ENCODE data around the gene DIPK1B. TPM values are rescaled to one million over a fixed set of nuclear protein-coding genes. Genes with fewer than 3 reads are reported as not detected.

DIPK1B gene
- polyA plus RNA-seq, 3 donors: 0.10 TPM; not detected in 2

DNA sequence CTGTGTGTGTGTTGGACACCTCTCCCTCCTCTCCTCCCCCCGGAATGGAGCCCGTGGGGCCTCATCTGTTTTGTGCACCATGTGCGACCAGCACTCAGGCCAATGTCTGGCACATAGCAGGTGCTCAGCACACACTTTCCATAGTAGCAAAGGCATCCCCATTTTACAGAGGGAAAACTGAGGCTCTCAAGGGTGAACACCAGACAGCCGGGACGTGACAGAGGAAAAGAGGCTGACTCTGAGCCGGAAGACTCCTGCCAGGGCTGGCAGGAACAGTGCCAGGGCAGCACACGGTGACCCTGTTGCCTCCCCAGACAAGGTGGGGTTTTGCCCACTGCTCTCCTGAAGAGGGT lies 23.3 kb upstream of the DIPK1B start:
- no peak overlapping the region for H3K9ac ChIP-seq (ENCODE audit: insufficient read depth, low read length, poor library complexity, severe bottlenecking)
- intact Hi-C loops (cut with micrococcal nuclease): loop anchor here (5.0 kb wide), 2 partner anchors 38 to 202 kb away; no protein-coding TSS in a partner anchor
- H3K36me3 Mint-ChIP-seq: no peaks in the 10 kb centered on the region
- TF ChIP-seq, protein P1, sequence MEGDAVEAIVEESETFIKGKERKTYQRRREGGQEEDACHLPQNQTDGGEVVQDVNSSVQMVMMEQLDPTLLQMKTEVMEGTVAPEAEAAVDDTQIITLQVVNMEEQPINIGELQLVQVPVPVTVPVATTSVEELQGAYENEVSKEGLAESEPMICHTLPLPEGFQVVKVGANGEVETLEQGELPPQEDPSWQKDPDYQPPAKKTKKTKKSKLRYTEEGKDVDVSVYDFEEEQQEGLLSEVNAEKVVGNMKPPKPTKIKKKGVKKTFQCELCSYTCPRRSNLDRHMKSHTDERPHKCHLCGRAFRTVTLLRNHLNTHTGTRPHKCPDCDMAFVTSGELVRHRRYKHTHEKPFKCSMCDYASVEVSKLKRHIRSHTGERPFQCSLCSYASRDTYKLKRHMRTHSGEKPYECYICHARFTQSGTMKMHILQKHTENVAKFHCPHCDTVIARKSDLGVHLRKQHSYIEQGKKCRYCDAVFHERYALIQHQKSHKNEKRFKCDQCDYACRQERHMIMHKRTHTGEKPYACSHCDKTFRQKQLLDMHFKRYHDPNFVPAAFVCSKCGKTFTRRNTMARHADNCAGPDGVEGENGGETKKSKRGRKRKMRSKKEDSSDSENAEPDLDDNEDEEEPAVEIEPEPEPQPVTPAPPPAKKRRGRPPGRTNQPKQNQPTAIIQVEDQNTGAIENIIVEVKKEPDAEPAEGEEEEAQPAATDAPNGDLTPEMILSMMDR (IDR thresholded peaks at IDR 0.05): no peak
- H2AFZ ChIP-seq (ENCODE audit: insufficient read depth, low read depth, low read length, poor library complexity, severe bottlenecking): no peak overlapping the region
- H3K4me3 Mint-ChIP-seq: no peak overlapping the region
- no peak overlapping the region for H3K4me3 ChIP-seq (replicated peaks in 1 of 3; ENCODE audit: low read depth in 2 of 3, low read length in 3 of 3)
- H4K20me1 ChIP-seq (ENCODE audit: insufficient read depth, low read length): peaks cover 23% of the 10 kb centered on the region
- peaks cover 31 to 40% of the 10 kb centered on the region in 2 donors for H3K4me1 ChIP-seq (ENCODE audit: control insufficient read depth in 1 of 2, insufficient read depth in 2 of 2, low read length in 2 of 2)
- no peak for DNase-seq
- peaks cover 30% of the 10 kb centered on the region for H3K4me1 Mint-ChIP-seq
- peaks cover 0 to 4% of the 10 kb centered on the region in 2 donors for H3K36me3 ChIP-seq (replicated peaks in 1 of 2; ENCODE audit: control insufficient read depth in 1 of 2, insufficient read depth in 2 of 2, low read length in 2 of 2)
- peak overlapping the region in 2 of 7 donors; percentile 40 to 66 for H3K27ac Mint-ChIP-seq
- no peaks in the 10 kb centered on the region for H3K27me3 ChIP-seq (ENCODE audit: control insufficient read depth in 2 of 2, insufficient read depth in 2 of 2, low read length in 2 of 2)
- H3K9me3 Mint-ChIP-seq: peaks cover 0 to 3% (median 0%) of the 10 kb centered on the region in 7 donors
- peaks cover 27% of the 10 kb centered on the region for H3K79me2 ChIP-seq (ENCODE audit: insufficient read depth, low read length)
- no peak overlapping the region for H3K4me2 ChIP-seq (replicated peaks; ENCODE audit: extremely low read depth, low read length, poor library complexity, severe bottlenecking)
- H3K9me3 ChIP-seq (replicated peaks in 1 of 2; ENCODE audit: control insufficient read depth in 1 of 2, insufficient read depth in 1 of 2, low read length in 2 of 2): no peaks in the 10 kb centered on the region
- 87% methylated on average over 5 of the region's 7 CpGs for WGBS (ENCODE audit: insufficient coverage)
- H3K27ac ChIP-seq (ENCODE audit: low read depth in 1 of 2, low read length in 2 of 2): no peak overlapping the region
- peaks cover 0 to 4% (median 2%) of the 10 kb centered on the region in 3 donors for H3K27me3 Mint-ChIP-seq (ENCODE audit: low read depth in 3 of 3)

DNA sequence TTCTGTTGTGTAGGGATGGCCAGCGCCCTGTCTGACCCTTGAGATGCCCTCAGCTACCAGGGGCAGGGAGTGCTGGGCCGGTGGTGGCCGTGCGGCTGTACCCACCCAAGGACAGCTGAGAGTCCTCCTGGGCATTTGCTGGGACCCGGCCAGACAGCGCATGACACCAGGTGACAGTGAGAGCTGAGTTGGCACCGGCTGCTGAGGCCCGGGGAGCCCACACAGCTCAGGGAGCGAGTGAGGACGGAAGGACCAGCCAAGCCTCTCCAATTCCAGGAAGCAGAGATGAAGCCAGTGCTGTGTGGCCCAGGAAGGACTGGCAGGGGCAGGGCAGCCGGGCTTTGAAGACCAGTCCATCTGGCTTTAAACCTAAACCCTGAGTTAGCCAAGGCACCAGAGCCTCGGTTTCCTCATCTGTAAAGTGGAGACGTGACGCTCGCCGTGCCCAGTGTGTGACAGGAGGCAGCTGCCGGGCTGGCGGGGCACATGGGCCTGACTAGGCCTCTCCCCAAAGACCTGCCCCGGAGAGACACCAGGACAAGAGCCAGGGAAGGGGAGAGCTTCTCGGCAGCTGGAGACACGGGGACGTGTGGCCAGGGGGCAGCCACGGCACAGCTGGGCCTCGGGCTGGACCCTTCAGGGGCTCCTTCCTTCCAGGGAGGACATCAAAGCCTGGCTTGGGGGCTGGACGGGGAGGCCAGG lies 22.1 kb upstream of the DIPK1B start:
- Histone ChIP-seq H3K9ac (ENCODE audit: insufficient read depth, low read length, poor library complexity, severe bottlenecking) (no peak overlapping the region), H2AFZ (ENCODE audit: insufficient read depth, low read depth, low read length, poor library complexity, severe bottlenecking) (no peak overlapping the region), H3K4me1 (ENCODE audit: control insufficient read depth in 1 of 2, insufficient read depth in 2 of 2, low read length in 2 of 2) (peaks cover 32 to 38% of the 10 kb centered on the region in 2 donors), H3K27me3 (ENCODE audit: control insufficient read depth in 2 of 2, insufficient read depth in 2 of 2, low read length in 2 of 2) (no peaks in the 10 kb centered on the region), H3K4me2 (replicated peaks; ENCODE audit: extremely low read depth, low read length, poor library complexity, severe bottlenecking) (no peak overlapping the region), H3K27ac (ENCODE audit: low read depth in 1 of 2, low read length in 2 of 2) (no peak overlapping the region), H3K4me3 (replicated peaks in 1 of 3; ENCODE audit: low read depth in 2 of 3, low read length in 3 of 3) (no peak overlapping the region), H4K20me1 (ENCODE audit: insufficient read depth, low read length) (peaks cover 11% of the 10 kb centered on the region), H3K36me3 (replicated peaks in 1 of 2; ENCODE audit: control insufficient read depth in 1 of 2, insufficient read depth in 2 of 2, low read length in 2 of 2) (no peaks in the 10 kb centered on the region), H3K9me3 (replicated peaks in 1 of 2; ENCODE audit: control insufficient read depth in 1 of 2, insufficient read depth in 1 of 2, low read length in 2 of 2) (no peaks in the 10 kb centered on the region), H3K79me2 (ENCODE audit: insufficient read depth, low read length) (peaks cover 16% of the 10 kb centered on the region)
- Mint-ChIP-seq H3K36me3 (no peaks in the 10 kb centered on the region), H3K27ac (peak overlapping the region in 1 of 7 donors; percentile 53), H3K4me3 (no peak overlapping the region), H3K27me3 (ENCODE audit: low read depth in 3 of 3) (peaks cover 2 to 4% (median 3%) of the 10 kb centered on the region in 3 donors), H3K4me1 (peaks cover 23% of the 10 kb centered on the region), H3K9me3 (peaks cover 0 to 3% (median 0%) of the 10 kb centered on the region in 7 donors)
- no peak for DNase-seq
- intact Hi-C loops (cut with micrococcal nuclease): no loop called here
- 98% methylated on average over 25 of the region's 25 CpGs for WGBS (ENCODE audit: insufficient coverage)
- TF ChIP-seq, protein P1 (IDR thresholded peaks at IDR 0.05): no peak

Data from CD14-positive monocyte (primary cell).